Neural cell (in vitro differentiated cells): ENCODE results near the gene KRT86. TPM values are rescaled to one million over a fixed set of nuclear protein-coding genes. Genes with fewer than 3 reads are reported as not detected.

Experiments
- H2AFZ ChIP-seq: fragments of 200-600, 300-800 bp; sonication (generic), shearing (Covaris generic); 2 replicates; pipeline ENCODE4 v1.6.0; 2014; ENCODE audit warnings: low read depth, mild to moderate bottlenecking, antibody characterized with exemption, low read length, moderate library complexity
- H3F3A ChIP-seq: fragments of 200-600 bp; shearing (Covaris generic); 2 replicates; pipeline ENCODE4 v1.6.1; 2016; ENCODE audit warnings: mild to moderate bottlenecking, moderate library complexity, mixed read lengths, antibody characterized with exemption, low read length; ENCODE audit not compliant: insufficient read depth, poor library complexity, severe bottlenecking
- H3K27ac ChIP-seq: fragments of 200-600, 300-800 bp; sonication (generic), shearing (Covaris generic); 2 replicates; pipeline ENCODE4 v1.5.1; 2014; ENCODE audit warnings: mild to moderate bottlenecking, low read length, moderate library complexity
- H3K27me3 ChIP-seq: fragments of 300-800, 200-600 bp; sonication (generic), shearing (Covaris generic); 2 replicates; pipeline ENCODE4 v1.6.0; 2014; ENCODE audit warnings: mild to moderate bottlenecking, low read depth, low read length, moderate library complexity; ENCODE audit not compliant: insufficient read depth
- H3K36me3 ChIP-seq: fragments of 300-800, 200-600 bp; sonication (generic), shearing (Covaris generic); 2 replicates; pipeline ENCODE4 v1.5.1; 2014; ENCODE audit warnings: mild to moderate bottlenecking, antibody characterized with exemption, low read length, moderate library complexity; ENCODE audit not compliant: insufficient read depth
- H3K4me2 ChIP-seq: fragments of 300-800, 200-600 bp; sonication (generic), shearing (Covaris generic); 2 replicates; pipeline ENCODE4 v1.6.0; 2014; ENCODE audit warnings: mild to moderate bottlenecking, low read length
- H3K4me3 ChIP-seq: fragments of 300-800, 200-600 bp; sonication (generic), shearing (Covaris generic); 2 replicates; pipeline ENCODE4 v1.5.1; 2014; ENCODE audit warnings: mild to moderate bottlenecking, low read length, moderate library complexity
- H3K79me2 ChIP-seq: fragments of 200-600 bp; shearing (Covaris generic); replicated peaks from 2 replicates; pipeline ENCODE4 v1.6.0; 2014; ENCODE audit warnings: mild to moderate bottlenecking, low read length, moderate library complexity; ENCODE audit not compliant: insufficient read depth
- H3K9ac ChIP-seq: fragments of 300-800, 200-600 bp; sonication (generic), shearing (Covaris generic); 2 replicates; pipeline ENCODE4 v1.6.1; 2016; ENCODE audit warnings: mild to moderate bottlenecking, low read length, mixed read lengths
- H3K9me2 ChIP-seq: fragments of 200-600 bp; shearing (Covaris generic); 2 replicates; pipeline ENCODE4 v1.6.1; 2016; ENCODE audit warnings: mild to moderate bottlenecking, low read length, mixed read lengths; ENCODE audit not compliant: insufficient read depth
- H3K9me3 ChIP-seq: fragments of 200-600, 300-800 bp; sonication (generic), shearing (Covaris generic); 2 replicates; pipeline ENCODE4 v1.6.1; 2016; ENCODE audit warnings: mild to moderate bottlenecking, mixed run types, low read length, moderate library complexity, mixed read lengths
- H4K20me1 ChIP-seq: fragments of 200-600 bp; shearing (Covaris generic); 2 replicates; pipeline ENCODE4 v1.6.1; 2016; ENCODE audit warnings: mild to moderate bottlenecking, mixed run types; ENCODE audit not compliant: insufficient read depth
- CTCF ChIP-seq: fragments of 450-650 bp; IDR thresholded peaks from 2 replicates; pipeline ENCODE4 v1.5.1; 2014; ENCODE audit warnings: antibody characterized with exemption, mild to moderate bottlenecking, moderate library complexity; ENCODE audit not compliant: poor library complexity, severe bottlenecking
- EP300 ChIP-seq: fragments of 450-650 bp; conservative IDR thresholded peaks from 2 replicates; pipeline ENCODE4 v1.6.1; 2014; ENCODE audit warnings: antibody characterized with exemption, mild to moderate bottlenecking, moderate library complexity; ENCODE audit not compliant: poor library complexity, severe bottlenecking
- EZH2 ChIP-seq: fragments of 200-600, 300-800 bp; shearing (Covaris generic), sonication (generic); IDR thresholded peaks from 2 replicates; pipeline ENCODE4 v1.6.1; 2014; ENCODE audit warnings: antibody characterized with exemption, low read length, borderline replicate concordance, mild to moderate bottlenecking; ENCODE audit not compliant: insufficient read depth, poor library complexity, severe bottlenecking
- MXI1 ChIP-seq: fragments of 450-650 bp; conservative IDR thresholded peaks from 2 replicates; pipeline ENCODE4 v1.6.1; 2014; ENCODE audit warnings: antibody characterized with exemption, mild to moderate bottlenecking; ENCODE audit not compliant: poor library complexity, severe bottlenecking
- POLR2AphosphoS5 ChIP-seq: IDR thresholded peaks from 2 replicates; pipeline ENCODE4 v1.6.1; 2012
- RAD21 ChIP-seq: fragments of 450-650 bp; conservative IDR thresholded peaks from 2 replicates; pipeline ENCODE4 v1.6.1; 2014; ENCODE audit warnings: antibody characterized with exemption, mild to moderate bottlenecking, moderate library complexity
- REST ChIP-seq: IDR thresholded peaks from 2 replicates; pipeline ENCODE4 v1.6.1; 2012; ENCODE audit warnings: borderline replicate concordance
- SMC3 ChIP-seq: fragments of 450-650 bp; conservative IDR thresholded peaks from 2 replicates; pipeline ENCODE4 v1.6.1; 2014; ENCODE audit warnings: antibody characterized with exemption, mild to moderate bottlenecking, moderate library complexity; ENCODE audit not compliant: poor library complexity
- TAF1 ChIP-seq: IDR thresholded peaks from 2 replicates; pipeline ENCODE4 v1.6.1; 2012; ENCODE audit warnings: low read depth
- polyA plus RNA-seq: library from polyadenylated mRNA; depleted of rRNA; stranded (reverse); fragments of >200 nt; gene quantifications from 2 replicates; pipeline ENCODE4 v1.2.3, GENCODE V29; 2014

KRT86 gene
- polyA plus RNA-seq, 1 donor from 2014 or later = not detected

- H3F3A ChIP-seq = no peaks in the 10 kb centered on the region
- no peaks in the 10 kb centered on the region for H4K20me1 ChIP-seq
- no peak overlapping the region for H3K9ac ChIP-seq
- H2AFZ ChIP-seq = no peak overlapping the region
- H3K79me2 ChIP-seq = no peaks in the 10 kb centered on the region
- H3K36me3 ChIP-seq = no peaks in the 10 kb centered on the region
- H3K4me3 ChIP-seq = no peak overlapping the region
- H3K27me3 ChIP-seq = no peaks in the 10 kb centered on the region
- TF ChIP-seq MXI1 (no peak), CTCF (no peak), POLR2AphosphoS5 (no peak), RAD21 (no peak), REST (no peak), SMC3 (no peak), EZH2 (no peak), TAF1 (no peak), EP300 (no peak)
- H3K9me3 ChIP-seq = no peaks in the 10 kb centered on the region
- H3K9me2 ChIP-seq = no peaks in the 10 kb centered on the region
- H3K27ac ChIP-seq = no peak overlapping the region
- no peak overlapping the region for H3K4me2 ChIP-seq
Measured at GRCh38 chr12:52356762-52357580, 82.5 kb downstream of the KRT86 start.

Other genes with a start within 250 kb of the KRT86 start
- gene NR4A1, start 223.2 kb upstream of the KRT86 start, polyA plus RNA-seq = 3.4 and 6.1 TPM in 2 replicates
- 53.9 and 55.6 TPM in 2 replicates for gene ATG101, start 204.7 kb upstream of the KRT86 start, polyA plus RNA-seq
- gene SMIM41, start 194.9 kb upstream of the KRT86 start, polyA plus RNA-seq = not detected in 2 replicates
- not detected in 2 replicates for gene KRT80, start 82.6 kb upstream of the KRT86 start, polyA plus RNA-seq
- gene KRT7, start 41.4 kb upstream of the KRT86 start, polyA plus RNA-seq = not detected in 2 replicates
- gene KRT81, start 16.9 kb downstream of the KRT86 start, polyA plus RNA-seq = not detected in 2 replicates
- gene KRT83, start 46.8 kb downstream of the KRT86 start, polyA plus RNA-seq = not detected in 2 replicates
- gene KRT85, start 92.8 kb downstream of the KRT86 start, polyA plus RNA-seq = not detected in 2 replicates
- gene KRT84, start 111.0 kb downstream of the KRT86 start, polyA plus RNA-seq = not detected in 2 replicates
- not detected in 2 replicates for gene KRT82, start 131.7 kb downstream of the KRT86 start, polyA plus RNA-seq
- not detected in 2 replicates for gene KRT75, start 159.7 kb downstream of the KRT86 start, polyA plus RNA-seq
- not detected in 2 replicates for gene KRT6B, start 177.5 kb downstream of the KRT86 start, polyA plus RNA-seq
- not detected in 2 replicates for gene KRT6C, start 199.2 kb downstream of the KRT86 start, polyA plus RNA-seq
- gene KRT6A, start 218.6 kb downstream of the KRT86 start, polyA plus RNA-seq = not detected in 2 replicates
- gene KRT5, start 245.7 kb downstream of the KRT86 start, polyA plus RNA-seq = not detected in 2 replicates